GM18517 (cell line): ENCODE measurements around the gene NOLC1.
"Not testable (repeated sequence)": the region's sequence is repeated elsewhere in the genome, so short reads cannot be mapped to it uniquely, and the experiment has no call there.

ENCODE experiments used
- ATAC-seq: cut with Tn5 transposase; IDR thresholded peaks from one replicate; pipeline ENCODE4 v1.9.1; 2021; ENCODE audit warnings: mild to moderate bottlenecking, moderate library complexity; ENCODE audit not compliant: unreplicated experiment

Gene NOLC1

GRCh38 chr10:102153093-102153620 lies 968 bp downstream of the NOLC1 start:
- no peak for ATAC-seq

- no peak for ATAC-seq
These were observed 2.4 kb downstream of the NOLC1 start for GRCh38 chr10:102154466-102155116.

GRCh38 chr10:102157224-102157623 lies 5.0 kb downstream of the NOLC1 start:
- ATAC-seq, result no peak

- no peak for ATAC-seq
These were observed 6.9 kb downstream of the NOLC1 start for GRCh38 chr10:102159051-102159597.

GRCh38 chr10:102159831-102160230 lies 7.6 kb downstream of the NOLC1 start:
- ATAC-seq, result no peak

GRCh38 chr10:102163342-102163989 lies 11.3 kb downstream of the NOLC1 start:
- no peak for ATAC-seq

- ATAC-seq, result no peak
These were observed 15.7 kb downstream of the NOLC1 start for GRCh38 chr10:102167861-102168260.

- ATAC-seq, result no peak
These were observed 18.4 kb downstream of the NOLC1 start for GRCh38 chr10:102170602-102171001.

GRCh38 chr10:102172288-102172687 lies 20.1 kb downstream of the NOLC1 start:
- no peak for ATAC-seq

- ATAC-seq, result no peak
These were observed 23.2 kb downstream of the NOLC1 start for GRCh38 chr10:102175415-102175814.

- no peak for ATAC-seq
These were observed 32.4 kb downstream of the NOLC1 start for GRCh38 chr10:102184606-102185005.

GRCh38 chr10:102185272-102185671 lies 33.1 kb downstream of the NOLC1 start:
- ATAC-seq, result no peak

GRCh38 chr10:102185811-102186527 lies 33.8 kb downstream of the NOLC1 start:
- ATAC-seq, result no peak

GRCh38 chr10:102188298-102188940 lies 36.2 kb downstream of the NOLC1 start:
- ATAC-seq, result no peak

GRCh38 chr10:102188941-102189898 lies 37.0 kb downstream of the NOLC1 start:
- not testable (repeated sequence) for ATAC-seq

GRCh38 chr10:102191956-102192355 lies 39.8 kb downstream of the NOLC1 start:
- ATAC-seq, result no peak

- no peak for ATAC-seq
These were observed 43.2 kb downstream of the NOLC1 start for GRCh38 chr10:102195296-102195870.

GRCh38 chr10:102196893-102197292 lies 44.7 kb downstream of the NOLC1 start:
- no peak for ATAC-seq

GRCh38 chr10:102198027-102198426 lies 45.8 kb downstream of the NOLC1 start:
- no peak for ATAC-seq
